ENCODE data around the gene USP40. TPM values are rescaled to one million over a fixed set of nuclear protein-coding genes. Genes with fewer than 3 reads are reported as not detected.

USP40 gene
- total and polyA plus RNA-seq, 2 donors (not counting 1 experiment from before 2014, with no cell fraction given): 19.8 to 37.0 TPM

GRCh38 chr2:233441161-233442027 lies 125.2 kb downstream of the USP40 start:
- no peak overlapping the region for H3K9ac ChIP-seq (ENCODE audit: low read length)
- H3K4me1 ChIP-seq (ENCODE audit: control insufficient read depth in 2 of 2, insufficient read depth in 2 of 2, low read length in 2 of 2): peaks cover 5 to 8% of the 10 kb centered on the region in 2 donors
- no peak for TF ChIP-seq EZH2 (IDR thresholded peaks at IDR 0.05; ENCODE audit: borderline replicate concordance, insufficient read depth, low read depth, low read length, poor library complexity, severe bottlenecking)
- TF ChIP-seq, protein P1, sequence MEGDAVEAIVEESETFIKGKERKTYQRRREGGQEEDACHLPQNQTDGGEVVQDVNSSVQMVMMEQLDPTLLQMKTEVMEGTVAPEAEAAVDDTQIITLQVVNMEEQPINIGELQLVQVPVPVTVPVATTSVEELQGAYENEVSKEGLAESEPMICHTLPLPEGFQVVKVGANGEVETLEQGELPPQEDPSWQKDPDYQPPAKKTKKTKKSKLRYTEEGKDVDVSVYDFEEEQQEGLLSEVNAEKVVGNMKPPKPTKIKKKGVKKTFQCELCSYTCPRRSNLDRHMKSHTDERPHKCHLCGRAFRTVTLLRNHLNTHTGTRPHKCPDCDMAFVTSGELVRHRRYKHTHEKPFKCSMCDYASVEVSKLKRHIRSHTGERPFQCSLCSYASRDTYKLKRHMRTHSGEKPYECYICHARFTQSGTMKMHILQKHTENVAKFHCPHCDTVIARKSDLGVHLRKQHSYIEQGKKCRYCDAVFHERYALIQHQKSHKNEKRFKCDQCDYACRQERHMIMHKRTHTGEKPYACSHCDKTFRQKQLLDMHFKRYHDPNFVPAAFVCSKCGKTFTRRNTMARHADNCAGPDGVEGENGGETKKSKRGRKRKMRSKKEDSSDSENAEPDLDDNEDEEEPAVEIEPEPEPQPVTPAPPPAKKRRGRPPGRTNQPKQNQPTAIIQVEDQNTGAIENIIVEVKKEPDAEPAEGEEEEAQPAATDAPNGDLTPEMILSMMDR (IDR thresholded peaks at IDR 0.05): no peak
- ATAC-seq (ENCODE audit: low read depth) (no peak), DNase-seq (no peak)
- H3K27me3 Mint-ChIP-seq: no peaks in the 10 kb centered on the region
- peaks cover 90% of the 10 kb centered on the region for H4K20me1 ChIP-seq (ENCODE audit: control insufficient read depth, insufficient read depth, low read length, poor library complexity, severe bottlenecking)
- H3K27me3 ChIP-seq (replicated peaks in 1 of 4; ENCODE audit: control extremely low read depth in 1 of 4, control insufficient read depth in 3 of 4, insufficient read depth in 4 of 4, low read length in 3 of 4): no peaks in the 10 kb centered on the region
- WGBS (ENCODE audit: insufficient coverage): 98% methylated on average over 21 of the region's 26 CpGs
- no peaks in the 10 kb centered on the region for H3K9me3 ChIP-seq (ENCODE audit: control extremely low read depth in 1 of 3, control insufficient read depth in 2 of 3, insufficient read depth in 1 of 3, low read length in 2 of 3)
- H3K4me1 Mint-ChIP-seq: peaks cover 23% of the 10 kb centered on the region
- intact Hi-C loops (cut with micrococcal nuclease): loop anchor here (5.0 to 10.0 kb wide), 2 partner anchors 57 to 174 kb away; no protein-coding TSS in a partner anchor
- H3K36me3 ChIP-seq (replicated peaks in 1 of 2; ENCODE audit: control extremely low read depth in 1 of 2, control insufficient read depth in 1 of 2, extremely low read depth in 1 of 2, insufficient read depth in 2 of 2, low read length in 1 of 2): peaks cover 7 to 96% of the 10 kb centered on the region in 2 experiments
- no peaks in the 10 kb centered on the region for H3K9me3 Mint-ChIP-seq (ENCODE audit: insufficient read depth)
- ChIA-PET POLR2A (no interaction called here), CTCF (interaction anchor here (4.1 to 16.7 kb wide), 2 partner anchors 23 to 37 kb away, joined by 95 to 426 read pairs; no protein-coding TSS in a partner anchor)
- peak overlapping the region; percentile 77 for H3K27ac Mint-ChIP-seq
- no peak overlapping the region for H3K4me3 Mint-ChIP-seq
- H2AFZ ChIP-seq (ENCODE audit: insufficient read depth, low read depth, low read length, poor library complexity, severe bottlenecking): no peak overlapping the region
- no peak overlapping the region for H3K4me3 ChIP-seq (ENCODE audit: control extremely low read depth in 1 of 5, extremely low read depth in 1 of 5, insufficient read depth in 1 of 5, low read depth in 2 of 5, low read length in 4 of 5)
- H3K4me2 ChIP-seq (replicated peaks; ENCODE audit: low read depth, low read length, poor library complexity, severe bottlenecking): no peak overlapping the region
- peaks cover 96% of the 10 kb centered on the region for H3K79me2 ChIP-seq (ENCODE audit: control insufficient read depth, insufficient read depth, low read length)
- peak overlapping the region in 1 of 2 donors; percentile 40 for H3K27ac ChIP-seq (ENCODE audit: low read length in 2 of 2)

DNA sequence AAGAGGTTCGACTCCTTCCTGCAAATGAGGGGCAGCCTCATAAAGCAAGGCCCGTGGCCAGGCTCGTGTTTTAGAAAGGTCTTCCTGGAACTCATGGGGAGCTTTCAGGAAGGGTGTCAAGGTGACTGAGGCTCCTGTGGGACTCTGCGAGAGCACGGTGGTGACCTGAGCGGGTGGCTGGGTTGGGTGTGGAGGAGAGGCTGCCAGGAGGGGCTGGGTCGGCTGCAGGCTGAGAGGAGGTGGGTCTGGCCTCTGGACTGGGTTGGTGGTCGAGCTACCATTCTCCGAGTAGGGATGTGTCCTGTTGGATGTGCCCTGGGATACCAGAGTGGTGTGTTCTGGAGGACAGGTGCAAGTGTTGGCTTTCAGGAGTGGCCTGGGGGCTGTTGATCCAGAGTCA lies 125.9 kb downstream of the USP40 start:
- no peaks in the 10 kb centered on the region for H3K27me3 Mint-ChIP-seq
- peaks cover 96% of the 10 kb centered on the region for H3K79me2 ChIP-seq (ENCODE audit: control insufficient read depth, insufficient read depth, low read length)
- H3K27me3 ChIP-seq (replicated peaks in 1 of 4; ENCODE audit: control extremely low read depth in 1 of 4, control insufficient read depth in 3 of 4, insufficient read depth in 4 of 4, low read length in 3 of 4): no peaks in the 10 kb centered on the region
- ATAC-seq (ENCODE audit: low read depth): no peak
- H3K4me1 ChIP-seq (ENCODE audit: control insufficient read depth in 2 of 2, insufficient read depth in 2 of 2, low read length in 2 of 2): peaks cover 5 to 8% of the 10 kb centered on the region in 2 donors
- peaks cover 23% of the 10 kb centered on the region for H3K4me1 Mint-ChIP-seq
- CTCF ChIA-PET: interaction anchor here (0.9 to 16.7 kb wide), 2 partner anchors 7 to 37 kb away, joined by 3 to 426 read pairs; no protein-coding TSS in a partner anchor
- H3K9me3 ChIP-seq (ENCODE audit: control extremely low read depth in 1 of 3, control insufficient read depth in 2 of 3, insufficient read depth in 1 of 3, low read length in 2 of 3): no peaks in the 10 kb centered on the region
- no peak overlapping the region for H3K9ac ChIP-seq (ENCODE audit: low read length)
- intact Hi-C loops (cut with micrococcal nuclease): loop anchor here (5.0 to 10.0 kb wide), 2 partner anchors 56 to 173 kb away; no protein-coding TSS in a partner anchor
- WGBS (ENCODE audit: insufficient coverage): 95% methylated on average over 9 of the region's 9 CpGs
- no peak overlapping the region for H3K4me2 ChIP-seq (replicated peaks; ENCODE audit: low read depth, low read length, poor library complexity, severe bottlenecking)
- TF ChIP-seq EZH2 (IDR thresholded peaks at IDR 0.05; ENCODE audit: borderline replicate concordance, insufficient read depth, low read depth, low read length, poor library complexity, severe bottlenecking): no peak
- TF ChIP-seq, protein P1 (IDR thresholded peaks at IDR 0.05): no peak
- no peak overlapping the region for H3K4me3 ChIP-seq (ENCODE audit: control extremely low read depth in 1 of 5, extremely low read depth in 1 of 5, insufficient read depth in 1 of 5, low read depth in 2 of 5, low read length in 4 of 5)
- H2AFZ ChIP-seq (ENCODE audit: insufficient read depth, low read depth, low read length, poor library complexity, severe bottlenecking): no peak overlapping the region
- H3K36me3 ChIP-seq (replicated peaks in 1 of 2; ENCODE audit: control extremely low read depth in 1 of 2, control insufficient read depth in 1 of 2, extremely low read depth in 1 of 2, insufficient read depth in 2 of 2, low read length in 1 of 2): peaks cover 7 to 96% of the 10 kb centered on the region in 2 experiments
- no peak overlapping the region for H3K4me3 Mint-ChIP-seq
- H3K27ac Mint-ChIP-seq: peak overlapping the region; percentile 77
- DNase-seq: no peak
- H4K20me1 ChIP-seq (ENCODE audit: control insufficient read depth, insufficient read depth, low read length, poor library complexity, severe bottlenecking): peaks cover 90% of the 10 kb centered on the region
- POLR2A ChIA-PET: no interaction called here
- H3K9me3 Mint-ChIP-seq (ENCODE audit: insufficient read depth): no peaks in the 10 kb centered on the region
- H3K27ac ChIP-seq (ENCODE audit: low read length in 2 of 2): no peak overlapping the region

All from B cell (primary cell).